Urinary bladder (tissue), 4 donors: Measurements from ENCODE around the gene COG8. TPM values are rescaled to one million over a fixed set of nuclear protein-coding genes. Genes with fewer than 3 reads are reported as not detected.

Experiments used
- DNase-seq: peaks from one replicate; pipeline ENCODE4 v3.0.0-alpha.2; 2015; ENCODE audit errors: extremely low spot score
- H3K27ac ChIP-seq: one replicate; pipeline ENCODE4 v1.5.1; 2013; ENCODE audit warnings: low read depth, mild to moderate bottlenecking, moderate library complexity
- H3K36me3 ChIP-seq: one replicate; pipeline ENCODE4 v1.6.1; 2013; ENCODE audit warnings: mild to moderate bottlenecking, moderate library complexity; ENCODE audit not compliant: insufficient read depth
- H3K4me1 ChIP-seq: one replicate; pipeline ENCODE4 v1.6.1; 2013; ENCODE audit warnings: mild to moderate bottlenecking, moderate library complexity; ENCODE audit not compliant: insufficient read depth
- H3K4me3 ChIP-seq: one replicate; pipeline ENCODE4 v1.5.1; 2013; ENCODE audit warnings: low read depth, low read length
- WGBS: extraction: QIAGEN DNeasy Blood & Tissue Kit; methylation state at CpG from one replicate; pipeline ENCODE4 v1.1.7; 2013; 5-methylcytosine and 5-hydroxymethylcytosine counted together
- polyA plus RNA-seq: library from polyadenylated mRNA; stranded (reverse); fragments of 200-250 nt; gene quantifications from one replicate; pipeline ENCODE4 v1.2.3, GENCODE V29; 2013
- total RNA-seq: library from RNA; depleted of rRNA; stranded (reverse); fragments of >200 nt; gene quantifications from one replicate; pipeline ENCODE4 v1.2.3, GENCODE V29; 2014
- donor health status: healthy with polysubstance abuse.
- donor health status: healthy.

Gene COG8
- total and polyA plus RNA-seq, 2 donors = 25.4 to 31.5 TPM

GRCh38 chr16:69330286-69331109 lies 8.9 kb downstream of the COG8 start, which contains the start of gene PDF:
PDF (minus strand) TSS chr16:69330588; CDS start chr16:69330570, 18 bp downstream.
- under 1% methylated on average over 93 of the region's 93 CpGs for WGBS
- peak; percentile 71 for DNase-seq
- Histone ChIP-seq H3K4me1 (no peaks in the 10 kb centered on the region), H3K4me3 (peak within 1 kb of the TSS; percentile 73), H3K36me3 (peaks cover 6% of the 10 kb centered on the region), H3K27ac (peak within 1 kb of the TSS; percentile 73)

- no peak overlapping the region for H3K27ac ChIP-seq
- DNase-seq = no peak
- peak overlapping the region; percentile 73 for H3K4me3 ChIP-seq
- no peaks in the 10 kb centered on the region for H3K4me1 ChIP-seq
- whole genome bisulfite sequencing = 7% methylated on average over 77 of the region's 77 CpGs
- H3K36me3 ChIP-seq = peaks cover 5% of the 10 kb centered on the region
Measured at GRCh38 chr16:69329369-69330285, 9.7 kb downstream of the COG8 start.

GRCh38 chr16:69328854-69329316 lies 10.5 kb downstream of the COG8 start:
- no peak overlapping the region for H3K27ac ChIP-seq
- peaks cover 2% of the 10 kb centered on the region for H3K36me3 ChIP-seq
- H3K4me3 ChIP-seq = no peak overlapping the region
- no peak for DNase-seq
- WGBS = 55% methylated on average over 10 of the region's 10 CpGs
- no peaks in the 10 kb centered on the region for H3K4me1 ChIP-seq

- DNase-seq = no peak
- Histone ChIP-seq H3K4me3 (no peak overlapping the region), H3K27ac (no peak overlapping the region), H3K36me3 (peaks cover 1% of the 10 kb centered on the region), H3K4me1 (no peaks in the 10 kb centered on the region)
- 94% methylated on average over 14 of the region's 14 CpGs for WGBS
Measured at GRCh38 chr16:69327585-69328310, 11.6 kb downstream of the COG8 start.

DNA sequence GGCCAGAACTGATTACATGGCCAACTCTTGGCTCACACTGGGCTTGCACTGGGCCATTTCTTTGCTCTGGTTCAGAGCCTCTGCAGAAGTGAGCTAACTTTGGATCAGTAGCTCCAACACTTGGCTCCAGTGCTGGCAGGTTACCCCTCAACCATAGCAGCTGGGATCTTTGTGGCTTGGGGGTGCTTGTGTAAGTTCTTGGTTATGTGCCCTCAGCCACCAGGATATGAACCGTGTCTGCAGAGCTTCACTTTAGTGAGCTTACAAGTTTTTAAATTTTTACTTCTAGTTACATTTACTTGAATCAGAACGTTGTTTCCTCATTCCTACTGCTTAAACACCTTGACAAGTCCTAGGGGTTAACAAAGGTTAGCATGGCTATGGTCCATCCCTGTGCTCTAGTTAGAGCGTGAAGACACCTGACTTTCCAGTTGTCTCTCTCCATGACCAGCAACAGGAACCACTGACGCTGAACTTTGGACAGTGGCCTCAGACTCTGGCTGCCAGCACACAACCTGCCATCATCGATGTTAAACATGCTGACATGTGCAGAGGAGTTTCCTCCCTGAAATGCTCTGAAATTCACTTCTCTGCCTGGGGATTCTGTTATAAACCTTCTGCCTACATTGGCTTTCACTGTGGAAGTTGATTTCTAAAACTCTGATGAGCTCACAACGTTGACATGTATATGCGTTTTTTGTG lies 13.0 kb downstream of the COG8 start:
- DNase-seq = no peak
- no peak overlapping the region for H3K4me3 ChIP-seq
- peaks cover 1% of the 10 kb centered on the region for H3K36me3 ChIP-seq
- WGBS = 59% methylated on average over 7 of the region's 7 CpGs
- H3K4me1 ChIP-seq = no peaks in the 10 kb centered on the region
- H3K27ac ChIP-seq = no peak overlapping the region

- Histone ChIP-seq H3K4me3 (no peak overlapping the region), H3K36me3 (peaks cover 1% of the 10 kb centered on the region)
- 80% methylated on average over 6 of the region's 6 CpGs for whole genome bisulfite sequencing
Measured at GRCh38 chr16:69325784-69326171, 13.6 kb downstream of the COG8 start.

GRCh38 chr16:69324585-69325253 lies 14.6 kb downstream of the COG8 start:
- DNase-seq = no peak
- peaks cover 6% of the 10 kb centered on the region for H3K36me3 ChIP-seq
- no peak overlapping the region for H3K27ac ChIP-seq
- H3K4me1 ChIP-seq = no peaks in the 10 kb centered on the region
- no peak overlapping the region for H3K4me3 ChIP-seq
- 77% methylated on average over 10 of the region's 10 CpGs for WGBS

More at GRCh38 chr16:69325784-69326171, 13.6 kb downstream of the COG8 start:
- Histone ChIP-seq H3K4me1 (no peaks in the 10 kb centered on the region), H3K27ac (no peak overlapping the region)
- no peak for DNase-seq

- WGBS = 76% methylated on average over 8 of the region's 8 CpGs
- no peaks in the 10 kb centered on the region for H3K4me1 ChIP-seq
- no peak overlapping the region for H3K4me3 ChIP-seq
- no peak for DNase-seq
- H3K36me3 ChIP-seq = peaks cover 8% of the 10 kb centered on the region
- H3K27ac ChIP-seq = no peak overlapping the region
Measured at GRCh38 chr16:69324013-69324531, 15.3 kb downstream of the COG8 start.

DNA sequence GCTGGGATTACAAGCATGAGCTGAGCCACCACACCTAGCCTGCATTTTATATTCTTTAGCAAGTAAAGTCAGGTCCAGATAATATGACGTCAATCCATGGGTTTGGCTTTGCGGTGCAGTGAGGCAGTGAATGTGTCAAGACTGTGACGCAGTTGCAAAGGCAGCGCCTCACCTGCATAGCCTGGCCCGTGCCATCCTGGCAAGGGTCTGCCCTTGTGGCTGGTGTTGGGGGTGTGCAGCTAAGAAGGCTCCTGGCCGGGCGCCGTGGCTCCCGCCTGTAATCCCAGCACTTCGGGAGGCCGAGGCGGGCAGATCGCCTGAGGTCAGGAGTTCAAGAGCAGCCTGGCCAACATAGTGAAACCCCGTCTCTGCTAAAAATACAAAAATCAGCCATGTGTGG lies 15.9 kb downstream of the COG8 start:
- Histone ChIP-seq H3K4me3 (no peak overlapping the region), H3K36me3 (peaks cover 12% of the 10 kb centered on the region), H3K27ac (no peak overlapping the region), H3K4me1 (no peaks in the 10 kb centered on the region)
- no peak for DNase-seq
- WGBS = 89% methylated on average over 14 of the region's 14 CpGs

DNA sequence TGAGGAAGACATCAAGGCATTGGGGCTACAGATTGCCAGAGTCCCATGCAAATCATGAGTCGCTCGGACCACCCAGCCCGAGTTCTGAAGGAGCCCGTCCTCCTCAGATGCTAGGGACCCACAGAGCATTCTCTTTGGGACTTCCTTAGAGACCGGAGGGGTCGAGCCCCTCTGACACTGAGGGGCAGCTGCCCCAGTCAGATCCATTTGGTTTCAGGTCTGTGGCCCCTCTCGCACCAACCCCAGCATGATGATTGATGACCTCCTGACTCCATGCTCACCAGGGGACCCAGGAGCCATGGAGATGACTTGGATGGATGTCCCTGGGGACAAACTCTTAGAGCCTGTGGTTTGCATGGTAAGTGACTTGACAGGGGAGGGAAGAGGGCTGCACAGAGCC lies 17.0 kb downstream of the COG8 start:
- DNase-seq = no peak
- Histone ChIP-seq H3K27ac (no peak overlapping the region), H3K4me1 (no peaks in the 10 kb centered on the region), H3K4me3 (no peak overlapping the region), H3K36me3 (peaks cover 13% of the 10 kb centered on the region)
- 92% methylated on average over 7 of the region's 7 CpGs for WGBS

DNA sequence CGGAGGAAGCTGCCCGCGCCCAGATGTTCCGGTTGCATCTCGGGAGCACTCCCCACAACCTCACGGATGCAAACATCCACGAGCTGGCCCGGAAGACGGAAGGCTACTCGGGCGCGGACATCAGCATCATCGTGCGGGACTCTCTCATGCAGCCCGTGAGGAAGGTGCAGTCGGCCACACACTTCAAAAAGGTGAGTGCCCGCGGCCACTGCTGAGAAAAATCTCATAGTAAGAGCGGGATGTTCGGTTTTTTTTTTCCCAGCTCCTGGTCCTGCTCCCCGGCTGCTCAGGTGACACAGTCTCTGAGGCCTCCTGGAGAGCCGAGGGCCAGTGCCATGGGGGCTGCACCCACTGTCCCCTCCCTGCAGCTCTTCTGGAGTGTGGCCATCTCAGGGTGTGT lies 18.3 kb downstream of the COG8 start:
- no peak overlapping the region for H3K4me3 ChIP-seq
- WGBS = 92% methylated on average over 22 of the region's 22 CpGs
- DNase-seq = no peak
- peaks cover 15% of the 10 kb centered on the region for H3K36me3 ChIP-seq
- no peaks in the 10 kb centered on the region for H3K4me1 ChIP-seq
- H3K27ac ChIP-seq = no peak overlapping the region

GRCh38 chr16:69320740-69321073 lies 18.7 kb downstream of the COG8 start:
- DNase-seq = no peak
- Histone ChIP-seq H3K4me3 (no peak overlapping the region), H3K36me3 (peaks cover 15% of the 10 kb centered on the region), H3K27ac (no peak overlapping the region), H3K4me1 (no peaks in the 10 kb centered on the region)
- WGBS = 87% methylated on average over 13 of the region's 13 CpGs
